ENCODE results near the gene INVS. TPM values are rescaled to one million over a fixed set of nuclear protein-coding genes. Genes with fewer than 3 reads are reported as not detected.

INVS gene
- polyA plus RNA-seq, 3 donors = 2.9 to 6.7 (median 4.2) TPM

DNA sequence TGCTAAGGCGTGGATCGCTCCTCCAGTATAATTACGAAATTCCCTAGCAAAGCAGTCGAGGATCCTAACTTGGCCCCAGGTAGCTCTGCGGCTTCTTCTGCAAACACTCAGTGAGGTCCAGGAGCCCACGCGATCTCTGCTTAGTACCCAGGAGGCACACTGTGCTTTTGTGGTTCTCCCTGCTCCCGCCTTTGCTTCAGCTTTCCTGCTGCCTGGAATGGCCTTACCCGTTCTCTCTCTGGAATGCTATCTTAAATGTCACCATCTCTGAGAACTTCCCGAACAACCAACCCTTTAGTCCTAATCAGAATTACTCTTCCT lies 639 bp downstream of the INVS start:
- H3K36me3 ChIP-seq (replicated peaks in 1 of 2; ENCODE audit: control insufficient read depth in 1 of 2, insufficient read depth in 2 of 2, low read length in 2 of 2) = peaks cover 6 to 7% of the 10 kb centered on the region in 2 donors
- Mint-ChIP-seq H3K27me3 (ENCODE audit: low read depth in 3 of 3) (peaks cover 0 to 2% (median 0%) of the 10 kb centered on the region in 3 donors), H3K9me3 (no peaks in the 10 kb centered on the region), H3K36me3 (peaks cover 9 to 11% of the 10 kb centered on the region in 2 donors), H3K4me1 (peaks cover 30% of the 10 kb centered on the region), H3K4me3 (peak overlapping the region; percentile 100), H3K27ac (peak overlapping the region; percentile 93 to 100 (median 100))
- peaks cover 26% of the 10 kb centered on the region for H4K20me1 ChIP-seq (ENCODE audit: insufficient read depth, low read length)
- peak overlapping the region; percentile 92 for H3K4me2 ChIP-seq (replicated peaks; ENCODE audit: extremely low read depth, low read length, poor library complexity, severe bottlenecking)
- no peaks in the 10 kb centered on the region for H3K9me3 ChIP-seq (replicated peaks in 1 of 2; ENCODE audit: control insufficient read depth in 1 of 2, insufficient read depth in 1 of 2, low read length in 2 of 2)
- H3K79me2 ChIP-seq (ENCODE audit: insufficient read depth, low read length) = peaks cover 54% of the 10 kb centered on the region
- DNase-seq = no peak
- peak overlapping the region; percentile 99 to 100 for H3K27ac ChIP-seq (ENCODE audit: low read depth in 1 of 2, low read length in 2 of 2)
- H3K4me3 ChIP-seq (replicated peaks in 1 of 3; ENCODE audit: low read depth in 2 of 3, low read length in 3 of 3) = peak overlapping the region; percentile 83 to 97 (median 96)
- no peak for TF ChIP-seq CTCF (IDR thresholded peaks at IDR 0.05)
- H3K9ac ChIP-seq (ENCODE audit: insufficient read depth, low read length, poor library complexity, severe bottlenecking) = peak overlapping the region; percentile 98
- 13% methylated on average over 8 of the region's 10 CpGs for WGBS (ENCODE audit: insufficient coverage)
- H2AFZ ChIP-seq (ENCODE audit: insufficient read depth, low read depth, low read length, poor library complexity, severe bottlenecking) = peak overlapping the region; percentile 94
- H3K27me3 ChIP-seq (ENCODE audit: control insufficient read depth in 2 of 2, insufficient read depth in 2 of 2, low read length in 2 of 2) = no peaks in the 10 kb centered on the region
- intact Hi-C loops (cut with micrococcal nuclease) = loop anchor here in 1 of 2 donors (10.0 kb wide), 3 partner anchors 275 to 1295 kb away; partner anchors contain the start of genes MRPL50, NR4A3 and ZNF189
- peaks cover 16 to 24% of the 10 kb centered on the region in 2 donors for H3K4me1 ChIP-seq (ENCODE audit: control insufficient read depth in 1 of 2, insufficient read depth in 2 of 2, low read length in 2 of 2)

DNA sequence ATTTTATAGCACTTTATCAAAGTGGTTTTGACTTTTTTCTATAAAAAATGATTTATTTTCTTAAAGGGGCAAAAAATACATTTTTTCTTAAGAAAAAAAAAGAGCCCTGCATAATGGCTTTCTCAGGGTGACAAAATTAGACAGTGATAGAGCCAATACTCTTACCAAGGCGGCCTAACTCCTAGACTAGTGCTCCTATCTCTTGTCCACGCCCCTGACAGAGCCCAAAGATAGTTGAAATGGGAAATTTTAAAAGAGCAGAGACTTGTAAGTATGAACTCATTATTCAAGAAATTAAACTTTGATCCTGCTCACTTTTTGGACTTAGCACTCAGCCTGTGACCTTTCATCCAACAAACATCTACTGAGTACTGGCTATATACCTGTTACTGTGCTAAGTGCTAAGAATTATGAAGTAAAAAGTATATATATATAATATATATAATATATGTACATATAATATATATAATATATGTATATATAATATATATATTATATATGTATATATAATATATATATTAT lies 1.2 kb downstream of the INVS start:
- no peak for DNase-seq
- Histone ChIP-seq H3K4me1 (ENCODE audit: control insufficient read depth in 1 of 2, insufficient read depth in 2 of 2, low read length in 2 of 2) (peaks cover 16 to 24% of the 10 kb centered on the region in 2 donors), H3K27ac (ENCODE audit: low read depth in 1 of 2, low read length in 2 of 2) (peak overlapping the region in 1 of 2 donors; percentile 100), H3K79me2 (ENCODE audit: insufficient read depth, low read length) (peaks cover 49% of the 10 kb centered on the region), H3K36me3 (replicated peaks in 1 of 2; ENCODE audit: control insufficient read depth in 1 of 2, insufficient read depth in 2 of 2, low read length in 2 of 2) (peaks cover 10% of the 10 kb centered on the region in 2 donors), H3K4me2 (replicated peaks; ENCODE audit: extremely low read depth, low read length, poor library complexity, severe bottlenecking) (peak overlapping the region; percentile 92), H3K9me3 (replicated peaks in 1 of 2; ENCODE audit: control insufficient read depth in 1 of 2, insufficient read depth in 1 of 2, low read length in 2 of 2) (no peaks in the 10 kb centered on the region), H3K4me3 (replicated peaks in 1 of 3; ENCODE audit: low read depth in 2 of 3, low read length in 3 of 3) (peak overlapping the region in 1 of 3 experiments; percentile 97), H2AFZ (ENCODE audit: insufficient read depth, low read depth, low read length, poor library complexity, severe bottlenecking) (peak overlapping the region; percentile 94), H4K20me1 (ENCODE audit: insufficient read depth, low read length) (peaks cover 21% of the 10 kb centered on the region), H3K9ac (ENCODE audit: insufficient read depth, low read length, poor library complexity, severe bottlenecking) (no peak overlapping the region), H3K27me3 (ENCODE audit: control insufficient read depth in 2 of 2, insufficient read depth in 2 of 2, low read length in 2 of 2) (no peaks in the 10 kb centered on the region)
- WGBS (ENCODE audit: insufficient coverage) = no CpG with 5 or more reads among the region's 2 CpGs
- H3K36me3 Mint-ChIP-seq = peaks cover 7 to 13% of the 10 kb centered on the region in 2 donors
- TF ChIP-seq CTCF (IDR thresholded peaks at IDR 0.05) = no peak
- intact Hi-C loops (cut with micrococcal nuclease) = no loop called here
- H3K9me3 Mint-ChIP-seq = no peaks in the 10 kb centered on the region
- H3K27ac Mint-ChIP-seq = peak overlapping the region in 1 of 7 donors; percentile 100
- H3K27me3 Mint-ChIP-seq (ENCODE audit: low read depth in 3 of 3) = peaks cover 0 to 2% (median 0%) of the 10 kb centered on the region in 3 donors
- H3K4me3 Mint-ChIP-seq = no peak overlapping the region
- peaks cover 28% of the 10 kb centered on the region for H3K4me1 Mint-ChIP-seq
